ENCODE results near the gene PCSK1N. TPM values are rescaled to one million over a fixed set of nuclear protein-coding genes. Genes with fewer than 3 reads are reported as not detected.
"Not testable (repeated sequence)": the region's sequence is repeated elsewhere in the genome, so short reads cannot be mapped to it uniquely, and the experiment has no call there.

Gene PCSK1N, protein sequence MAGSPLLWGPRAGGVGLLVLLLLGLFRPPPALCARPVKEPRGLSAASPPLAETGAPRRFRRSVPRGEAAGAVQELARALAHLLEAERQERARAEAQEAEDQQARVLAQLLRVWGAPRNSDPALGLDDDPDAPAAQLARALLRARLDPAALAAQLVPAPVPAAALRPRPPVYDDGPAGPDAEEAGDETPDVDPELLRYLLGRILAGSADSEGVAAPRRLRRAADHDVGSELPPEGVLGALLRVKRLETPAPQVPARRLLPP
- total RNA-seq: 9.3 and 12.7 TPM in 2 replicates
- long read RNA-seq: 0 reads

DNA sequence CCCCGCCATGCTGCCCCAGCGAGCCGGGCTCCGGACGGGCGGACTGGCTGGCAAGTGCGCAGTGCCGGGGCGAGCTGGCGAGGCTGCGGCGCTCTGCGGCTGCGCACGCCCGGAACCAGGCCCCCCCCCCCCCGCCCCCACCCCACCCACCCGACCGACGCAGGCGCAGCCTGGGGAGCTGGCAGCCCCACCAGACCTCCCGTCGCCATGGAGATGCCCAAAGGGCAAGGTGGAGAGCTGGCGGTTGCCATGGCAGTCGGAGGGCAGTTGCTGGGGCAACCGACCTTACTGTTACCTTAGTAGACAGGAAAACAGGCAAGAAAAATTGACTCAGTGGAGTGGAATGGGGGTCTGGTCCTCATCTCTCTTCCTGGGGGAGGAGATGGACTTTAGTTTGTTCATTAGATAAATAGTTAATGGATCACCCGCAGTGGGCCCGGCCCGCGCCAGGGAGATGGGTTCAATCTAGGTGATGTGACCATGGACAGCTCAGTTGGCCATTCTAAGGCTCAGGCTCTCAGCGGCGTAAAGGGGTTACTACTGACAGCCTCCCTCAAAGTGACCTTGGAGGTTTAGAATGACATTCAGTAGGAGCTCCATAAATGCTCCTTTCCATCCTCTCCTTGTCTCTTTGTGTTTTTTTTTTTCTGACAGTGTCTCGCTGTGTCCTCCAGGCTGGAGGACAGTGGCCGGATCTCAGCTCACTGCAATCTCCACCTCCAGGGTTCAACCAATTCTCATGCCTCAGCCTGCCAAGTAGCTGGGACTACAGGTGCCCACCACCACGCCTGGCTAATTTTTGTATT, at the start of gene PCSK1N:
Gene PCSK1N (minus strand): TSS at position 87 of the 806 bp plus-strand sequence. CDS start 78 bp downstream, at position 9.
- Mint-ChIP-seq H3K9me3 (no peaks in the 10 kb centered on the region), H3K4me1 (peaks cover 12% of the 10 kb centered on the region), H3K4me3 (peak within 1 kb of the TSS; percentile 85), H3K27me3 (ENCODE audit: low read depth) (peaks cover 65% of the 10 kb centered on the region), H3K36me3 (ENCODE audit: low read depth) (no peaks in the 10 kb centered on the region), H3K27ac (ENCODE audit: unreplicated experiment) (no peak within 1 kb of the TSS)
- DNase-seq (ENCODE audit: low read depth, low spot score): peak; percentile 32
- TF ChIP-seq, protein P1, sequence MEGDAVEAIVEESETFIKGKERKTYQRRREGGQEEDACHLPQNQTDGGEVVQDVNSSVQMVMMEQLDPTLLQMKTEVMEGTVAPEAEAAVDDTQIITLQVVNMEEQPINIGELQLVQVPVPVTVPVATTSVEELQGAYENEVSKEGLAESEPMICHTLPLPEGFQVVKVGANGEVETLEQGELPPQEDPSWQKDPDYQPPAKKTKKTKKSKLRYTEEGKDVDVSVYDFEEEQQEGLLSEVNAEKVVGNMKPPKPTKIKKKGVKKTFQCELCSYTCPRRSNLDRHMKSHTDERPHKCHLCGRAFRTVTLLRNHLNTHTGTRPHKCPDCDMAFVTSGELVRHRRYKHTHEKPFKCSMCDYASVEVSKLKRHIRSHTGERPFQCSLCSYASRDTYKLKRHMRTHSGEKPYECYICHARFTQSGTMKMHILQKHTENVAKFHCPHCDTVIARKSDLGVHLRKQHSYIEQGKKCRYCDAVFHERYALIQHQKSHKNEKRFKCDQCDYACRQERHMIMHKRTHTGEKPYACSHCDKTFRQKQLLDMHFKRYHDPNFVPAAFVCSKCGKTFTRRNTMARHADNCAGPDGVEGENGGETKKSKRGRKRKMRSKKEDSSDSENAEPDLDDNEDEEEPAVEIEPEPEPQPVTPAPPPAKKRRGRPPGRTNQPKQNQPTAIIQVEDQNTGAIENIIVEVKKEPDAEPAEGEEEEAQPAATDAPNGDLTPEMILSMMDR (conservative IDR thresholded peaks at IDR 0.05): no peak

DNA sequence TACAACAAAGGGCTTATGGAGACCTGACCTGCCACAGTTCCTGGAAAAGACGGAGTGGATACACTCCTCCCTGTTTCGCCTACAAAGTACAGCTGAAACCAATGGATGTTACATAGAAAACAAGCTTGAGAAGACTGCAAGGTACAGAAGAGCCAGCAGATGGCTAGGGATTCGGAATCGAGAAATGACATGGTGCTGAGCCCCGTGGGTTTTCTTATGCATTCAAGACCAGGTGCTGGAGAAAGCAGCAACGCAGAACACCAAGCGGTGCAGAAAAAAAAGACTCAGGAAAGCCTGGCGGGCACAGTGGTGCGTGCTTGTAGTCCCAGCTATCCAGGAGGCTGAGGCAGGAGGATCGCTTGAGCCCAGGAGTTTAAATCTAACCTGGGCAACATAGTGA, 48.3 kb upstream of the PCSK1N start:
- no peak for DNase-seq (ENCODE audit: low read depth, low spot score)
- peak overlapping the region; percentile 31 for H3K4me3 Mint-ChIP-seq
- no peaks in the 10 kb centered on the region for H3K4me1 Mint-ChIP-seq
- H3K27ac Mint-ChIP-seq (ENCODE audit: unreplicated experiment): no peak overlapping the region
- peaks cover 2% of the 10 kb centered on the region for H3K36me3 Mint-ChIP-seq (ENCODE audit: low read depth)
- TF ChIP-seq, protein P1 (conservative IDR thresholded peaks at IDR 0.05): no peak
- no peaks in the 10 kb centered on the region for H3K9me3 Mint-ChIP-seq
- H3K27me3 Mint-ChIP-seq (ENCODE audit: low read depth): peaks cover 3% of the 10 kb centered on the region

DNA sequence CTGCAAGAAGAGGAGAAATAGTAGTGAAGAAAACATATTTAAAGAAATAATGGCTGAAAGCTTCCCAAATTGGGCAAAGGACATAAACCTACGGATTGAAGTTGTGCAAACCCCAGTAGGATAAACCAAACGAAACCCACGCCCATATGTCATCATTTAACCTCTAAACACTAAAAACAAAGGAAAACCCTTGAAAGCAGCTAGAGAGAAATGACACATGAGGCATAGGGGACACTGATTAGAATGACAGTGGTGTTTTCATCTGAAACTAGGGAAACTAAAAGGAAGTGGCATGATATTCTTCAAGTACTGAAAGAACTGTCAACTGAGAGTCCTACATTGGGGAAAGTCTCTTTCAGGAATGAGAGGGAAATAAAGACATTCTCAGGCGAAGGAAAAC, 41.5 kb upstream of the PCSK1N start:
- H3K27ac Mint-ChIP-seq (ENCODE audit: unreplicated experiment); H3K4me1 Mint-ChIP-seq; H3K36me3 Mint-ChIP-seq (ENCODE audit: low read depth); H3K4me3 Mint-ChIP-seq; H3K9me3 Mint-ChIP-seq; DNase-seq (ENCODE audit: low read depth, low spot score); H3K27me3 Mint-ChIP-seq (ENCODE audit: low read depth): not testable (repeated sequence)

DNA sequence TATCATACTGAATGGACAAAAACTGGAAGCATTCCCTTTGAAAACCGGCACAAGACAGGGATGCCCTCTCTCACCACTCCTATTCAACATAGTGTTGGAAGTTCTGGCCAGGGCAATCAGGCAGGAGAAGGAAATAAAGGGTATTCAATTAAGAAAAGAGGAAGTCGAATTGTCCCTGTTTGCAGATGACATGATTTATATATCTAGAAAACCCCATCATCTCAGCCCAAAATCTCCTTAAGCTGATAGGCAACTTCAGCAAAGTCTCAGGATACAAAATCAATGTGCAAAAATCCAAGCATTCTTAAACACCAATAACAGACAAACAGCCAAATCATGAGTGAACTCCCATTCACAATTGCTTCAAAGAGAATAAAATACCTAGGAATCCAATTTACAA, 36.6 kb upstream of the PCSK1N start:
- H3K27ac Mint-ChIP-seq (ENCODE audit: unreplicated experiment); H3K9me3 Mint-ChIP-seq; DNase-seq (ENCODE audit: low read depth, low spot score); H3K36me3 Mint-ChIP-seq (ENCODE audit: low read depth); H3K4me1 Mint-ChIP-seq; H3K4me3 Mint-ChIP-seq: not testable (repeated sequence)
- peaks cover 13% of the 10 kb centered on the region for H3K27me3 Mint-ChIP-seq (ENCODE audit: low read depth)

DNA sequence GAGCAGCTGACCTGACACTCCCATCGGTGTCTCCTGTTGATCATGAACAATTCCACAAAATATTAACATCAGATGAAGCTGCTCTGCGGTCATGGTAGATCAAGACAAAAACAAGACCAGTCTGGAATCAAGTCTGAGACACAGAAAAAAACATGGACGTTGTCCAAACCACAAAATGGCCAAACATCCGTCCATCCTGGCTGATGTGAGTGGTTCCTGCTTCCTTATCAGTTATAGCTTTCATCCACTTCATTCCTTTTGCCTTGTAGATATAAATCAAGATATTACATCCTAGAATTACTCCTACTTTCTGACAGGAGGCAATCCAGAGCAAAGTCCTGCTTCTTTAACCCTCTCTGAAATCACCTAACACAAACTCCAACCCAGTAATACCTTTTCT, 28.8 kb upstream of the PCSK1N start:
- H3K4me1 Mint-ChIP-seq: no peaks in the 10 kb centered on the region
- H3K4me3 Mint-ChIP-seq: no peak overlapping the region
- DNase-seq (ENCODE audit: low read depth, low spot score): no peak
- H3K27me3 Mint-ChIP-seq (ENCODE audit: low read depth): peaks cover 16% of the 10 kb centered on the region
- H3K27ac Mint-ChIP-seq (ENCODE audit: unreplicated experiment): no peak overlapping the region
- no peaks in the 10 kb centered on the region for H3K9me3 Mint-ChIP-seq
- H3K36me3 Mint-ChIP-seq (ENCODE audit: low read depth): no peaks in the 10 kb centered on the region
- TF ChIP-seq, protein P1 (conservative IDR thresholded peaks at IDR 0.05): no peak

DNA sequence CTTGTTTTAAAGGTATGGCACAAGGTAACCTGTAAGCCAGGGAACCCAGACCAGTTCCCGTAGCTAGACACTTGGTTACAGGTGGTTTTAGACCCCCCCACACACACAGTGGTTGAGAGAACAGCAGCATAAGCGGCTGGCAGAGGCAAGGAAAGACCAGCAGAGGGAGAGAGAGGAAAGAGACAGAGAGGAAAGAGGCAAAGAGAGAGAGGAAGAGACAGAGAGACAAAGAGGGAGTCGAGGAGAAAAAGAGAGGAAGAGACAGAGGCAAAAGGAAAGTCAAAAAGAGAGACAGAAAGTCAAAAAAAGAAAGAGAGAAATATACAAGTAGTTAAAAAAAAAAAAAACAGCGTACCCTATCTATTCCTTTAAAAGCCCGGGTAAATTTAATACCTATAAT, 19.5 kb upstream of the PCSK1N start:
- no peak for DNase-seq (ENCODE audit: low read depth, low spot score)
- no peak overlapping the region for H3K27ac Mint-ChIP-seq (ENCODE audit: unreplicated experiment)
- H3K4me1 Mint-ChIP-seq: no peaks in the 10 kb centered on the region
- peaks cover 11% of the 10 kb centered on the region for H3K9me3 Mint-ChIP-seq
- H3K36me3 Mint-ChIP-seq (ENCODE audit: low read depth): no peaks in the 10 kb centered on the region
- TF ChIP-seq, protein P1 (conservative IDR thresholded peaks at IDR 0.05): no peak
- H3K27me3 Mint-ChIP-seq (ENCODE audit: low read depth): peaks cover 14% of the 10 kb centered on the region
- no peak overlapping the region for H3K4me3 Mint-ChIP-seq

DNA sequence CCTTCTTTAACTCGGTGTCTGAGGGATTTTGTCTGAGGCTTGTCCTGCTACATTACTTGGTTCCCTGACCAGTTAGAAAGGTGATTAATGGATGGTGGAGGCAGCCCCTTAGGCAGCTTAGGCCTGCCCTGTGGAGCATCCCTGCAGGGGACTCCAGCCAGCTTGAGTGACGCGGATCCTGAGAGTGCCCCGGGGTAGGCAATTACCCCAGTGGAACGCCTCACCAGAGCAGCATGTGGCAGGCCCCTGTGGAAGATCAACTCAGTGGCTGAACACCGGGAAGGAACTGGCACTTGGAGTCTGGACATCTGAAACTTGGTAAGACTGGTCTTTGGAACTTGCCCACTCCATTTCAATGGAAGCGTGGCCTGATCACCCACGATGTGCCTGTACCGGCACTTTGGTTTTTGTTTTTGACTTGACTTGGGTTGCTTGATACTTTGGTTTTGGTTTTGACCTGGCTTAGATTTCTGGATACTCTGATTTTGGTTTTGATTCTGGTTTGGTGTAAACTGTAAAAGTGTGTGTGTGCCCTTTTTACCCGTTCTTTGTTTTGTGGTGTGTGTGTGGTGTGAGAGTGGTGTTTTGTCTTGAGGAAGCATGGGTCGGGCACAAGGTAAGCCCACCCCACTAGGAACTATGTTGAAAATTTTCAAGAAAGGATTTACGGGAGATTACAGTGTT, 18.9 kb upstream of the PCSK1N start:
- H3K4me1 Mint-ChIP-seq; H3K27ac Mint-ChIP-seq (ENCODE audit: unreplicated experiment); H3K36me3 Mint-ChIP-seq (ENCODE audit: low read depth); H3K4me3 Mint-ChIP-seq; DNase-seq (ENCODE audit: low read depth, low spot score): not testable (repeated sequence)
- Mint-ChIP-seq H3K27me3 (ENCODE audit: low read depth) (peaks cover 13% of the 10 kb centered on the region), H3K9me3 (peaks cover 11% of the 10 kb centered on the region)

DNA sequence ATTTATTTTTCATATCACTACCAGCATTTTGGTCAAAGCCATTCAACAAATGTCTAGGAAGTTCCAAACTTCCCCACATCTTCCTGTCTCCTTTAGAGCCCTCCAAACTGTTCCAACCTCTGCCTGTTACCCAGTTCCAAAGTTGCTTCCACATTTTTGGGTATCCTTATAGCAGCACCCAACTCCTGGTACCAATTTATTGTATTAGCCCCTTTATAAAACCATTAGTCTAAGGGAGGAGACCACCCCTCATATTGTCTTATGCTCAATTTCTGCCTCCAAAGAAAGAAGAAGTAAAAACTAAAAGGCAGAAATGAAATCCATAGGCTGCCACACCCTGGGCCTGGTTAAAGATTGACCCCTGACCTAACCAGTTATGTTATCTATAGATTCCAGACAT, 18.1 kb upstream of the PCSK1N start:
- not testable (repeated sequence) for DNase-seq (ENCODE audit: low read depth, low spot score); H3K36me3 Mint-ChIP-seq (ENCODE audit: low read depth); H3K27ac Mint-ChIP-seq (ENCODE audit: unreplicated experiment); H3K4me3 Mint-ChIP-seq; H3K4me1 Mint-ChIP-seq
- peaks cover 16% of the 10 kb centered on the region for H3K27me3 Mint-ChIP-seq (ENCODE audit: low read depth)
- peaks cover 14% of the 10 kb centered on the region for H3K9me3 Mint-ChIP-seq

All from neural crest cell (in vitro differentiated cells).